ENCODE data around the gene COL5A1.

DNA sequence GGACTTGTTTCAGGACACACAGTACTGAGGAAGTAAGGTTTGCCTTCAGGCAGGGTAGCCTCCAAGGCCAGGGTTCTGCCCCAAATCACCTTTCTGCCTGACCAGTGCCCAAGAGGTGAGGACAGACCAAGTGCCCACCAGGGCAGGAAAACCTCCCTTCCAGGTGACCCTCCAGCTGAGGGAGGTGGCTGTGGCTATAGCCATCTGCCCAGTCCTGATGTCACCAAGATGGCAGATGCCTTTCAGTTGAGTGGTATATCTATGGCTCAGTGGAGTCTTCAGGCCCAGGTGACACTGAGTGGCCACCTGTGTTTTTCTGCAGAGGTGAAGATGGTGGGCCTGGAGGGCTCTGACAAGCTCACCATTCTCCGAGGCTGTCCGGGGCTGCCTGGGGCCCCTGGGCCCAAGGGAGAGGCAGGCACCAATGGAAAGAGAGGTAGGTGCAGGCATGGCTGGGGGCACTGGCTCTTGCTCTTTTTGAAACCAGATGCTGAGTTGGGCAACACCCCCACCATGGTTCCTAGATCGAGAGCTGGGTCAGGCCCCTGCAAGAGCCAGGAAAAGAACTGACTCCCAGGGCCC lies 240.7 kb downstream of the COL5A1 start:
- TF ChIP-seq, protein P1, sequence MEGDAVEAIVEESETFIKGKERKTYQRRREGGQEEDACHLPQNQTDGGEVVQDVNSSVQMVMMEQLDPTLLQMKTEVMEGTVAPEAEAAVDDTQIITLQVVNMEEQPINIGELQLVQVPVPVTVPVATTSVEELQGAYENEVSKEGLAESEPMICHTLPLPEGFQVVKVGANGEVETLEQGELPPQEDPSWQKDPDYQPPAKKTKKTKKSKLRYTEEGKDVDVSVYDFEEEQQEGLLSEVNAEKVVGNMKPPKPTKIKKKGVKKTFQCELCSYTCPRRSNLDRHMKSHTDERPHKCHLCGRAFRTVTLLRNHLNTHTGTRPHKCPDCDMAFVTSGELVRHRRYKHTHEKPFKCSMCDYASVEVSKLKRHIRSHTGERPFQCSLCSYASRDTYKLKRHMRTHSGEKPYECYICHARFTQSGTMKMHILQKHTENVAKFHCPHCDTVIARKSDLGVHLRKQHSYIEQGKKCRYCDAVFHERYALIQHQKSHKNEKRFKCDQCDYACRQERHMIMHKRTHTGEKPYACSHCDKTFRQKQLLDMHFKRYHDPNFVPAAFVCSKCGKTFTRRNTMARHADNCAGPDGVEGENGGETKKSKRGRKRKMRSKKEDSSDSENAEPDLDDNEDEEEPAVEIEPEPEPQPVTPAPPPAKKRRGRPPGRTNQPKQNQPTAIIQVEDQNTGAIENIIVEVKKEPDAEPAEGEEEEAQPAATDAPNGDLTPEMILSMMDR (IDR thresholded peaks at IDR 0.05; ENCODE audit: low read depth, low read length) = no peak
- TF ChIP-seq EZH2phosphoT487 (IDR thresholded peaks at IDR 0.05; ENCODE audit: low read depth) = no peak
